ENCODE results near the gene CNTLN. TPM values are rescaled to one million over a fixed set of nuclear protein-coding genes. Genes with fewer than 3 reads are reported as not detected.

The CNTLN gene
- total RNA-seq, 1 donor from 2014 or later, result 14.1 TPM

- no peak for DNase-seq (ENCODE audit: extremely low spot score, unreplicated experiment)
- no peak overlapping the region for H3K4me3 Mint-ChIP-seq
- TF ChIP-seq, protein P1, sequence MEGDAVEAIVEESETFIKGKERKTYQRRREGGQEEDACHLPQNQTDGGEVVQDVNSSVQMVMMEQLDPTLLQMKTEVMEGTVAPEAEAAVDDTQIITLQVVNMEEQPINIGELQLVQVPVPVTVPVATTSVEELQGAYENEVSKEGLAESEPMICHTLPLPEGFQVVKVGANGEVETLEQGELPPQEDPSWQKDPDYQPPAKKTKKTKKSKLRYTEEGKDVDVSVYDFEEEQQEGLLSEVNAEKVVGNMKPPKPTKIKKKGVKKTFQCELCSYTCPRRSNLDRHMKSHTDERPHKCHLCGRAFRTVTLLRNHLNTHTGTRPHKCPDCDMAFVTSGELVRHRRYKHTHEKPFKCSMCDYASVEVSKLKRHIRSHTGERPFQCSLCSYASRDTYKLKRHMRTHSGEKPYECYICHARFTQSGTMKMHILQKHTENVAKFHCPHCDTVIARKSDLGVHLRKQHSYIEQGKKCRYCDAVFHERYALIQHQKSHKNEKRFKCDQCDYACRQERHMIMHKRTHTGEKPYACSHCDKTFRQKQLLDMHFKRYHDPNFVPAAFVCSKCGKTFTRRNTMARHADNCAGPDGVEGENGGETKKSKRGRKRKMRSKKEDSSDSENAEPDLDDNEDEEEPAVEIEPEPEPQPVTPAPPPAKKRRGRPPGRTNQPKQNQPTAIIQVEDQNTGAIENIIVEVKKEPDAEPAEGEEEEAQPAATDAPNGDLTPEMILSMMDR (conservative IDR thresholded peaks at IDR 0.05), result no peak
- peaks cover 8% of the 10 kb centered on the region for H3K27me3 Mint-ChIP-seq
- H3K27ac Mint-ChIP-seq, result no peak overlapping the region
- H3K9me3 Mint-ChIP-seq, result no peaks in the 10 kb centered on the region
- H3K36me3 Mint-ChIP-seq, result no peaks in the 10 kb centered on the region
- no peaks in the 10 kb centered on the region for H3K4me1 Mint-ChIP-seq (ENCODE audit: unreplicated experiment)
Observed at GRCh38 chr9:17120203-17120602, 14.6 kb upstream of the CNTLN start.

DNA sequence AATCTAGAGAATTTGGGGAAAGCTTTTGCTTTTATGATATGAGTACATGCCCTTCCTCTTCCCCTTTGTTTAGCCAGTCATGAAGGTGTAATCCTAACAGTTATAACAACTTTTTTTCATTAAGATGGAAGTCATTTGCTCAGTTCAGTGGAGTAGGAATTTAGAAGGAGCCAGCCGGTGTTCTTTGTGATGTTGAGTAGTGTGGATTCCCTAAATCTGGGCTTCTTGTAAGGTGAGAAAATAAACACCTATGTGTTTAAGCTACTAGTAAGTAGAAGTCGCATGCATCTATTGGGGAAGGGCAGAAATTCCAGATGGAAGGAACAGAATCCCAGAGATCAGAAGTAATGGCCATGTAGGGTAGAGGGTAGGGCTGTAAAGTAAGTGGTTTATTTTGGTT is 13.6 kb upstream of the CNTLN start:
- no peak for DNase-seq (ENCODE audit: extremely low spot score, unreplicated experiment)
- Mint-ChIP-seq H3K4me1 (ENCODE audit: unreplicated experiment) (no peaks in the 10 kb centered on the region), H3K27ac (no peak overlapping the region), H3K9me3 (no peaks in the 10 kb centered on the region), H3K4me3 (no peak overlapping the region), H3K36me3 (no peaks in the 10 kb centered on the region), H3K27me3 (peaks cover 12% of the 10 kb centered on the region)
- TF ChIP-seq, protein P1 (conservative IDR thresholded peaks at IDR 0.05), result no peak

DNA sequence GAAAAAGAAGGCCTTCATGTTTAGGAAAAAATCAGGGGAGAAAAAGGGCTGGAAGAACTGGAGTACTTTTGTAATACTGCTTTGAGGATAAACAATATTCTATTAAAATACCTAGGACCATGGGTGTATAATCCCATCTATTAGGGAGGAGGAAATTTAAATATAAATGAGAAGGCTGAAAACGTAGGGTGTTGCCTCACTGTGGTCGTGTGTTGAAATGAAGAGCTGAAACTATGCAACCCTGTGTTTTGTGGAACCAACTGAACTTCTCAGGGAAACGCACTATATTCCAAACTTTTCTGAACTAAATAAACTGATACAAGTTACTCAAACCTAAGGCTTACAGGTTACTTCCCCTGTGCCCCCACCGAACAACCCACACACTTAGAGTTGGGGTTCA is 4.5 kb upstream of the CNTLN start:
- peaks cover 4% of the 10 kb centered on the region for H3K36me3 Mint-ChIP-seq
- TF ChIP-seq, protein P1 (conservative IDR thresholded peaks at IDR 0.05), result no peak
- peaks cover 5% of the 10 kb centered on the region for H3K4me1 Mint-ChIP-seq (ENCODE audit: unreplicated experiment)
- no peak overlapping the region for H3K4me3 Mint-ChIP-seq
- peaks cover 22% of the 10 kb centered on the region for H3K27me3 Mint-ChIP-seq
- H3K9me3 Mint-ChIP-seq, result no peaks in the 10 kb centered on the region
- H3K27ac Mint-ChIP-seq, result no peak overlapping the region
- no peak for DNase-seq (ENCODE audit: extremely low spot score, unreplicated experiment)

- Mint-ChIP-seq H3K27me3 (peaks cover 22% of the 10 kb centered on the region), H3K9me3 (no peaks in the 10 kb centered on the region), H3K36me3 (peaks cover 4% of the 10 kb centered on the region), H3K4me3 (no peak overlapping the region), H3K4me1 (ENCODE audit: unreplicated experiment) (peaks cover 8% of the 10 kb centered on the region), H3K27ac (no peak overlapping the region)
- TF ChIP-seq, protein P1 (conservative IDR thresholded peaks at IDR 0.05), result no peak
- no peak for DNase-seq (ENCODE audit: extremely low spot score, unreplicated experiment)
Observed at GRCh38 chr9:17130725-17131124, 4.1 kb upstream of the CNTLN start.

DNA sequence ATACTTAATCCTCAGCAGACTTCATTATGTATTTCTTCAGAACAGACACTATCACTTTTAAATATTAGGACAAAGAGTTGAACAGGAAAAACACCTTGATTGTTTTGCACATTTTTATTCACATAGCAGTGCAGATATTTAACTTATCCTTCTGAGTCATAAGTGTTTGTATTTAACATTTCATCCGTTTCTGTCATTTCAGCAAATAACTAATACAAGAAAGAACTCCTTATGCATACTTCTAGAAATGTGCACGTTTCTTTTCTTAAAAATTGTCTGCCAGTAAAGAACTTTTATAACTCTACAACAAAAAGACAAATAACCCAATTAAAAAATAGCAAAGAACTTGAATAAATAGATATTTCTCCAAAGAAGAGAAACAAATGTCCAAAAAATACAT is 3.3 kb upstream of the CNTLN start:
- TF ChIP-seq, protein P1 (conservative IDR thresholded peaks at IDR 0.05), result no peak
- Mint-ChIP-seq H3K36me3 (peaks cover 4% of the 10 kb centered on the region), H3K27me3 (peaks cover 18% of the 10 kb centered on the region), H3K4me1 (ENCODE audit: unreplicated experiment) (peaks cover 11% of the 10 kb centered on the region), H3K9me3 (no peaks in the 10 kb centered on the region), H3K27ac (no peak overlapping the region), H3K4me3 (no peak overlapping the region)
- DNase-seq (ENCODE audit: extremely low spot score, unreplicated experiment), result no peak
